Vagina (tissue), 2 donors: Measurements from ENCODE around the gene RPL18.

Experiments used
- CTCF ChIP-seq, 3 experiments: fragments of 450-650 bp in 2 of 3; fragments of 200-600 bp in 1 of 3; sonication (generic) in 1 of 3; IDR thresholded peaks; one replicate each; pipeline ENCODE4 v1.5.1; 2017 to 2019; ENCODE audit warnings: antibody characterized with exemption in 3 of 3, mild to moderate bottlenecking in 2 of 3, moderate library complexity in 2 of 3
- POLR2A ChIP-seq, 2 donors: fragments of 450-650 bp; IDR thresholded peaks; one replicate each; pipeline ENCODE4 v1.6.1; 2017; ENCODE audit warnings: antibody characterized with exemption in 2 of 2, mild to moderate bottlenecking in 2 of 2, moderate library complexity in 2 of 2
- POLR2AphosphoS5 ChIP-seq, 2 donors: sonication (generic); formaldehyde crosslinking; IDR thresholded peaks; one replicate each; pipeline ENCODE4 v1.9.0; 2017; ENCODE audit warnings: antibody characterized with exemption in 2 of 2, mild to moderate bottlenecking in 2 of 2, low read depth in 1 of 2; ENCODE audit not compliant: insufficient read depth in 1 of 2

GRCh38 chr19:48614436-48615230 is 4.3 kb downstream of the RPL18 start, which contains the start of gene FAM83E:
- TF ChIP-seq POLR2A (IDR thresholded peaks at IDR 0.05) (no peak), CTCF (IDR thresholded peaks at IDR 0.05) (no peak), POLR2AphosphoS5 (IDR thresholded peaks at IDR 0.05; ENCODE audit: insufficient read depth in 1 of 2, low read depth in 1 of 2) (peak; percentile 25 to 52)
